ENCODE data around the gene MAN1A1.

The MAN1A1 gene

GRCh38 chr6:119343167-119343566 is 6.4 kb downstream of the MAN1A1 start:
- TF ChIP-seq, protein P1, sequence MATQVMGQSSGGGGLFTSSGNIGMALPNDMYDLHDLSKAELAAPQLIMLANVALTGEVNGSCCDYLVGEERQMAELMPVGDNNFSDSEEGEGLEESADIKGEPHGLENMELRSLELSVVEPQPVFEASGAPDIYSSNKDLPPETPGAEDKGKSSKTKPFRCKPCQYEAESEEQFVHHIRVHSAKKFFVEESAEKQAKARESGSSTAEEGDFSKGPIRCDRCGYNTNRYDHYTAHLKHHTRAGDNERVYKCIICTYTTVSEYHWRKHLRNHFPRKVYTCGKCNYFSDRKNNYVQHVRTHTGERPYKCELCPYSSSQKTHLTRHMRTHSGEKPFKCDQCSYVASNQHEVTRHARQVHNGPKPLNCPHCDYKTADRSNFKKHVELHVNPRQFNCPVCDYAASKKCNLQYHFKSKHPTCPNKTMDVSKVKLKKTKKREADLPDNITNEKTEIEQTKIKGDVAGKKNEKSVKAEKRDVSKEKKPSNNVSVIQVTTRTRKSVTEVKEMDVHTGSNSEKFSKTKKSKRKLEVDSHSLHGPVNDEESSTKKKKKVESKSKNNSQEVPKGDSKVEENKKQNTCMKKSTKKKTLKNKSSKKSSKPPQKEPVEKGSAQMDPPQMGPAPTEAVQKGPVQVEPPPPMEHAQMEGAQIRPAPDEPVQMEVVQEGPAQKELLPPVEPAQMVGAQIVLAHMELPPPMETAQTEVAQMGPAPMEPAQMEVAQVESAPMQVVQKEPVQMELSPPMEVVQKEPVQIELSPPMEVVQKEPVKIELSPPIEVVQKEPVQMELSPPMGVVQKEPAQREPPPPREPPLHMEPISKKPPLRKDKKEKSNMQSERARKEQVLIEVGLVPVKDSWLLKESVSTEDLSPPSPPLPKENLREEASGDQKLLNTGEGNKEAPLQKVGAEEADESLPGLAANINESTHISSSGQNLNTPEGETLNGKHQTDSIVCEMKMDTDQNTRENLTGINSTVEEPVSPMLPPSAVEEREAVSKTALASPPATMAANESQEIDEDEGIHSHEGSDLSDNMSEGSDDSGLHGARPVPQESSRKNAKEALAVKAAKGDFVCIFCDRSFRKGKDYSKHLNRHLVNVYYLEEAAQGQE (IDR thresholded peaks at IDR 0.05; ENCODE audit: insufficient read depth in 1 of 2, low read depth in 2 of 2, low read length in 2 of 2), result no peak
- no peak for TF ChIP-seq SIN3A (IDR thresholded peaks at IDR 0.05; ENCODE audit: borderline replicate concordance, insufficient read depth, low read length)
- TF ChIP-seq POLR2AphosphoS5 (IDR thresholded peaks at IDR 0.05; ENCODE audit: low read depth, low read length), result no peak
- TF ChIP-seq FOXP2 (optimal IDR thresholded peaks at IDR 0.05; ENCODE audit: borderline replicate concordance, extremely low read depth, extremely low read length, insufficient read depth), result no peak
- no peak for TF ChIP-seq TAF1 (IDR thresholded peaks at IDR 0.05; ENCODE audit: borderline replicate concordance, insufficient read depth, low read length)

DNA sequence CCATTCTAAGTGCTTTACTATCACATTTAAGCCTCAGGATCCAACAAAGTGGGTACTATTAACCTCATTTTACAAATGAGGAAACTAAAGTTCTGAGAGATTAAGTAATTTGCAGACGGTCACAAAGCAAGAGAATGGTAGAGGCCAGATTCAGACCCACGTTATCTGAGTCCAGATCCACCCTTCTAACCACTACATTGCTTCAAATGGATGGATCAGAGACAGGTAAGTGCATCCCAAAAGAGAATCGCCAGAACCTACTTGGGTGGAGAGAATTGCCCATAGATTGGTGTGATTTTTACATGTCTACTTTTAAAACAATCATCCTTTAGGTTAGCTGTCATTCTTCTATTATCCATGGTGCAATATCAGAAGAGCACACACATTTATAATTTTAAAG is 7.1 kb downstream of the MAN1A1 start:
- no peak for TF ChIP-seq FOXP2 (optimal IDR thresholded peaks at IDR 0.05; ENCODE audit: borderline replicate concordance, extremely low read depth, extremely low read length, insufficient read depth)
- TF ChIP-seq TAF1 (IDR thresholded peaks at IDR 0.05; ENCODE audit: borderline replicate concordance, insufficient read depth, low read length), result no peak

- TF ChIP-seq TAF1 (IDR thresholded peaks at IDR 0.05; ENCODE audit: borderline replicate concordance, insufficient read depth, low read length) (no peak), FOXP2 (optimal IDR thresholded peaks at IDR 0.05; ENCODE audit: borderline replicate concordance, extremely low read depth, extremely low read length, insufficient read depth) (no peak), SIN3A (IDR thresholded peaks at IDR 0.05; ENCODE audit: borderline replicate concordance, insufficient read depth, low read length) (no peak), POLR2AphosphoS5 (IDR thresholded peaks at IDR 0.05; ENCODE audit: low read depth, low read length) (no peak)
- TF ChIP-seq, protein P1 (IDR thresholded peaks at IDR 0.05; ENCODE audit: insufficient read depth in 1 of 2, low read depth in 2 of 2, low read length in 2 of 2), result no peak
These were observed 8.6 kb downstream of the MAN1A1 start for GRCh38 chr6:119340796-119341487.

GRCh38 chr6:119339941-119340456 is 9.6 kb downstream of the MAN1A1 start:
- TF ChIP-seq TAF1 (IDR thresholded peaks at IDR 0.05; ENCODE audit: borderline replicate concordance, insufficient read depth, low read length) (no peak), SIN3A (IDR thresholded peaks at IDR 0.05; ENCODE audit: borderline replicate concordance, insufficient read depth, low read length) (no peak), POLR2AphosphoS5 (IDR thresholded peaks at IDR 0.05; ENCODE audit: low read depth, low read length) (no peak), FOXP2 (optimal IDR thresholded peaks at IDR 0.05; ENCODE audit: borderline replicate concordance, extremely low read depth, extremely low read length, insufficient read depth) (no peak)
- TF ChIP-seq, protein P1 (IDR thresholded peaks at IDR 0.05; ENCODE audit: insufficient read depth in 1 of 2, low read depth in 2 of 2, low read length in 2 of 2), result no peak

- TF ChIP-seq POLR2AphosphoS5 (IDR thresholded peaks at IDR 0.05; ENCODE audit: low read depth, low read length), result no peak
- TF ChIP-seq, protein P1 (IDR thresholded peaks at IDR 0.05; ENCODE audit: insufficient read depth in 1 of 2, low read depth in 2 of 2, low read length in 2 of 2), result no peak
- TF ChIP-seq TAF1 (IDR thresholded peaks at IDR 0.05; ENCODE audit: borderline replicate concordance, insufficient read depth, low read length), result no peak
- TF ChIP-seq SIN3A (IDR thresholded peaks at IDR 0.05; ENCODE audit: borderline replicate concordance, insufficient read depth, low read length), result no peak
- no peak for TF ChIP-seq FOXP2 (optimal IDR thresholded peaks at IDR 0.05; ENCODE audit: borderline replicate concordance, extremely low read depth, extremely low read length, insufficient read depth)
These were observed 11.8 kb downstream of the MAN1A1 start for GRCh38 chr6:119337762-119338161.
